ENCODE measurements around the gene HHIPL1. TPM values are rescaled to one million over a fixed set of nuclear protein-coding genes. Genes with fewer than 3 reads are reported as not detected.

HHIPL1 gene
- polyA plus RNA-seq, 4 donors: 1.7 to 2.0 (median 1.8) TPM

DNA sequence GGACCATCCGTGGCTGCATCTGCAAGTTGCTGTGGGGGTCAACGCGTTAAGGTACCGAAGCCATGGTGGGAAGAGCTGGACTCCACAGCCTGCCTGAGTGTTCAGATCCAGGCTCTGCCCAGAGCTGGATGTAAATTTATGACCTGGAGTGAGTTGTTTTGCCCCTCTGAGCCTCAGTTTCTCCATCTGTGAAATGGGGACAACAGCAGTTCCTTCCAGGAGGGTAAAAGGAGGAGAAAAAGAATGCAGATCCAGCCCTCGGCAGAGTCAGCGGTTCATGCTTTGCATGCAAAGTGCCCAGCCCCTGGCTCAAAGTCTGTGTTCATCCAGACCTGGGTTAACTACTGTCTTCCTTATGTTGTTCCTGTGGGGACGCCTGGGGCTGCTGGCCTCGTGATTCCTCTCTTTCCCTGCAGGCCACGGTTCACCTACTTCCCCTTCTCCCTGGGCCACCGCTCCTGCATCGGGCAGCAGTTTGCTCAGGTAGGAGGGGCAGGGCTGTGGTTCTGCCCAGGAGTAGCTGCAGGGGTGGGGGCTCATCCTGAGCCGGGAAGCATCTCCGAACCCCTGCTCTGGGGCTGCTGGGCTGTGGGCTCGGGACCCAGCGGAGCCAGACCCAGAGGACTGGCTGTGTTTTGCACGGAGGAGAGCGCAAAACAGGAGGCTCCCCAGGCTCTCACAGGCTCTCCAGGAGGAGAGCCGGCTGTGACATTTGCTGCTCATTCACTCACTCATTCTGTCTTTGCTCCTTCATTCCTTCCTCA is 81.0 kb downstream of the HHIPL1 start:
- no peak for DNase-seq (ENCODE audit: low read depth in 4 of 4, low spot score in 3 of 4)

DNA sequence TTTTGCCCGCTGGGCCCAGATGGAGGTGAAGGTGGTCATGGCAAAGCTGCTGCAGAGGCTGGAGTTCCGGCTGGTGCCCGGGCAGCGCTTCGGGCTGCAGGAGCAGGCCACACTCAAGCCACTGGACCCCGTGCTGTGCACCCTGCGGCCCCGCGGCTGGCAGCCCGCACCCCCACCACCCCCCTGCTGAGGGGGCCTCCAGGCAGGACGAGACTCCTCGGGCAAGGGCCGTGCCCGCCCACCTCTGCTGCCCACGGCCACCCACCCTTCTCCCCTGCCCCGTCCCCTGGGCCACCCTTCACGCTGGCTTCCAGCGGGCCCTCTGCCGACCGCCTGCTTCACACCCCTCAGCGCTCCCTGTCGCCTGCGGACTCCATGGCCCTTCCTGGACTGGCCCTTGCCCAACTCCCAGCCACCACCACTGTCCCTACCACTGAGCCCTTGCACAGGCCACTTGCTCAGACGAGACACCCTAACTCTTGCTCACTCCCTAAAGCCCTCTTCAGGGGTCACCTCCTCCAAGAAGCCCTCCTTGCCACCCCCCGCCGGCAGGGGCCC is 81.7 kb downstream of the HHIPL1 start:
- no peak for DNase-seq (ENCODE audit: low read depth in 4 of 4, low spot score in 3 of 4)

- no peak for DNase-seq (ENCODE audit: low read depth in 4 of 4, low spot score in 3 of 4)
Measured at GRCh38 chr14:99727096-99727870, 82.4 kb downstream of the HHIPL1 start.

DNA sequence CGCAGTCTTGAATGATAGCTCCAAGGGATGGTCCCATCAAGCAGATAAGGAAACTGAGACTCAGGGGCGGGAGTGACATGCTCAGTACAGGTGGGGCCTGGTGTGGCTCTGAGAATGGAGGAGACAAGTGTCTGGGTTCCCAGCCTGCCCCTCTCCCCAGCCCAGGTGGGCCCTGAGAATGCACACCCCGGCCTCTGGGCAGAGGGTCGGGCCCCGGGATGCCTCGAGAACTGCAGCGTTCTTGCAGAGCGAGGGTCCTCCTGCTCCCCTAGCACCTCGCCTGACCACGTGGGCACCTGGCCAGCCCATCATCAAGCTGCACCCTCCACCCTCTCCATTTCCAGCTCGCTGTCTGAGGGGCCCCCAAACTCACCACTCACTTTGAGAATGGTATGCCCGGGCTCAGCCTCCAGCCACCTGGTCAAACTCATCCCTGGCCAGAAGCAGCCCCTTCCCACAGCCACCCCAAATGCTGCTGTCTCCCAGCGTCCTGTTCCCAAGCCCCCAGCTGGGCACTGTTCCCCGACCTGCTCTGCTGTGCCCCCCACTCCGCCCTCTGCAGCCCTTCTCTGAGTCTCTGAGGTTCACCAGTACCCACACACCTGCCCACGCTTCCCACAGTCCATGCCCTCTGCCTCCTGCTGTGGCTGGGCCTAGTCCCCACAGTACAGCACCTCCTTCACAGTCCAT is 83.4 kb downstream of the HHIPL1 start:
- DNase-seq (ENCODE audit: low read depth in 4 of 4, low spot score in 3 of 4): no peak

- DNase-seq (ENCODE audit: low read depth in 4 of 4, low spot score in 3 of 4): no peak
Measured at GRCh38 chr14:99728981-99729451, 84.1 kb downstream of the HHIPL1 start.

Other genes with a start within 250 kb of the HHIPL1 start
- gene SETD3, start 164.3 kb upstream of the HHIPL1 start, polyA plus RNA-seq (ENCODE audit: insufficient read length in 4 of 4): 10 to 100 TPM; 64.1 to 73.6 (median 67.3) TPM
- 10 to 100 TPM; 41.7 to 54.9 (median 48.3) TPM for gene CCNK, start 163.7 kb upstream of the HHIPL1 start, polyA plus RNA-seq (ENCODE audit: insufficient read length in 4 of 4)
- gene CCDC85C, start 40.9 kb upstream of the HHIPL1 start, polyA plus RNA-seq (ENCODE audit: insufficient read length in 4 of 4): 10 to 100 TPM; 29.1 to 38.7 (median 30.8) TPM
- gene CYP46A1, start 39.2 kb downstream of the HHIPL1 start, polyA plus RNA-seq (ENCODE audit: insufficient read length in 4 of 4): 1 to 10 TPM; 1.5 to 2.2 (median 1.7) TPM
- 10 to 100 TPM; 38.0 to 42.1 (median 39.4) TPM for gene EML1, start 148.3 kb downstream of the HHIPL1 start, polyA plus RNA-seq (ENCODE audit: insufficient read length in 4 of 4)

All from right renal pelvis (tissue), 4 donors.